COR-L47 (cell line): Measurements from ENCODE around the gene CRYGN.

Experiments used
- DNase-seq: peaks from one replicate; lab custom pipeline; 2025; lab: John Stamatoyannopoulos, UW

Gene CRYGN

GRCh38 chr7:151391358-151391730 is 48.6 kb downstream of the CRYGN start:
- DNase-seq, result no peak

DNA sequence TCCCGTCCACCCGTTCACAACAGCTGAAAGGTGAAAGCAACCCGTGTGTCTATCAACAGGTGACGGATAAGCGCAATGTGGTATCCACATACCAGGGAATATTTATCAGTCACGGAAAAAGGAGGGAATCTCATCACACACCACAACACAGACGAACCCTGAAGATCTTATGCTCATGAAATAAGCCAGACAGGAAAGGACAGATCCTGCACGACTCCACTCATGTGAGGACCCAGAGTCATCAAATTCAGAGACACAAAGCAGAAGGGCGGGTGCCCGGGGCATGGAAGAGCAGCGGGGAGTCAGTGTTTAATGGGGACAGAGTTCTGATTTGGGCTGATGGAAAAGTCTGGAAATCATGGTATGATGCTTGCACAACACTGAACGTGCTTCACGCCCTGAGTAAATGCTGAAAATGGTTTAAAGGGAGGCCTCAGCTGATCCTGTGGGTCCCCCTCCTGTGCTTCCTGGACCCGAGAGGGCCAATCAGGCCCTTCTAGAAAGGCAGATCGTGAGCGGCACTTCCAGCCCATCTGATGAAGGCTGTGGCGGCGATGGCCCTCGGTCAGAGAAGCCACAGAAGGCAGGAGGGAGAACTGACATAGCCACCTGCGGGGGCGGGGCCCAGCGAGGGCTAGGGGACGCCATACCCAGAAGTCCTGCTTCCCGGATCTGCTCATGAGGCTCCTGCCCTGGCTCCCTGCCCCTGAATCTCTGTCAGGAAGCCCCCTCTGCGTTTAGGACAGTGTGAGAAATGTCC is 49.2 kb downstream of the CRYGN start:
- no peak for DNase-seq

- no peak for DNase-seq
These were observed 50.0 kb downstream of the CRYGN start for GRCh38 chr7:151389768-151390597.

DNA sequence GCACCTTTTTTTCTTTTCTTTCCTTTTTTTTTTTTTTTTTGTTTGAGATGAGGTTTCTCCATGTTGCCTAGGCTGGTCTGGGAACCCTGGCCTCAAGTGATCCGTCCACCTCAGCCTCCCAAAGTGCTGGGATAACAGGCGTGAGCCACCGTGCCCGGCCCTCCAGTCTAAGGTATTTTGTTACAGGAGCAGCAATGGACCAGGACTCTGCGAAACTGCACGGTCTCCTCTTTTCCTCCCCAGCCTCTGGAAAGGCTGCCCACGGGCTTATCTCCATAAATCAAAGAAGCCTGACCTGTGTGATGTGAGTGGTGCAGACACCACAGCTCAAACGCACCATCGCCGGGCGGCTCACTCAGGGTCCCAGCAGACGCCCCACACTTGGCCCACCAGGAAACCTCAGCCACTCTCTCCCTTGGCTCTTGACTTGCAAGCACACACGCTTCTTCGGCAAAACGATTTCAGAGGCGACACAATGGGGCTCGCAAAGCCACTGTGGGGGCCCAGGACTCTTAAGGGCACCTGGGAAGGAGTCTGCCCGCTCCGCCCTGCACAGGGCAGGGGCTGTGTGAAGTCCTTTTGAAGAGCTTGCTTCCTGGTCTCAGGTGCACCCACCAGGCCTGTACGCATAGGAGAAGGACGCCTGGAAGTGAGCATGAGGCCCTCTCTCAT is 50.7 kb downstream of the CRYGN start:
- no peak for DNase-seq

- no peak for DNase-seq
These were observed 51.5 kb downstream of the CRYGN start for GRCh38 chr7:151388430-151388829.

DNA sequence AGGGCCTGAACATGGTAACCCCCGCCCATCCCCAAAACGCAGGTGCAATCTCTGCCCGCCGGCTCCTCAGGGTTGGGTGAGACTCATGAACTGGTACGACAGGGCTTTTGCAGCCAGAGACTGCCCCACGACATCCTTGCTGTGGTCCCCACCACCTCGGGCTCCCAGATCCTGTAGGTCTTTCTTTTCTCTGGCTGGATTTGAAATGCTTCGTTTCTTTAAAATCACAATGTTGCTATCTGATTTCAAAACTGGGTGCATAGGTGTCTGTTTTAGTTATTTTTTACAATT is 52.0 kb downstream of the CRYGN start:
- no peak for DNase-seq

DNA sequence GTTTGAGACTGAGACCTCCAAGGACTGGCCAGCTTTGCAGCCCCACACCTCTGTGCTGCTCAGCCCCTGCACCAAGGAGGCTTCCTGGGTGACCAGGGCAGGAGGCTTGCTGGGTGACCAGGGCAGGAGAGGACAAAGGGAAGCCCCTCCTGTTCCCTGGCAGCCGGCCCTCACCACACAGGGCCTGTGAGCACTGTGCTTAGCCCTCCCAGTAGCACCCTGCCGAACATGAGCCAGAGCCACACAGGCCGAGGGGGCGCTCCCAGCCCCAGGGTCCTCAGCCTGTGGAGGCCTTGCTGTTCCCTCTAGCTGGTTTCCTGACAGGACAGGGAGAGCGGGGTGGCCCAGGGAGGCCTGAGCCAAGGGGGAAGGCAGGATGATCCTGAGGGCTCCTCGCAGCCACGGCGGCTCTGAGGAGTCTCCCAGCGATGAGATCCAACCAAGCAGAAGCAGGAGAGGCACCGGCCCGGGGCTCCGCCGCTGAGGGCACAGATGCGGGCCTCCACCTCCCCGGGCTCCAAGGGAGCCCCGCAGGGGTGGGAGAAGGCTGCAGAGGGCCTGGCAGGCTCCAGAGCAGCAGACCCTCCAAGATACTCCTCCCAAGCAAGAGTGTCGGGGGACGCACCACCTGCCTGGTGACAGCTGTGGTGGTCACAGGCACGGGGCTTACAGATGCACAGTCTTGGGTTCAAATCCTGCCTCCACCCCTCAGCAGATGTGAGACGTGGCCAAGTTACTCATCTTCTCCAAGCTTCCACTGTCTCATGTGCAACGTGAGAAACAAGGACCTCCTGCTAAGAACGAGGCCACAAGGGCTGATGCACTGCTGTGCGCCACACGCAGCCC is 52.6 kb downstream of the CRYGN start:
- no peak for DNase-seq

- DNase-seq, result no peak
These were observed 53.4 kb downstream of the CRYGN start for GRCh38 chr7:151386301-151387160.

GRCh38 chr7:151385626-151386300 is 54.2 kb downstream of the CRYGN start:
- no peak for DNase-seq

- DNase-seq, result no peak
These were observed 54.9 kb downstream of the CRYGN start for GRCh38 chr7:151384776-151385625.

DNA sequence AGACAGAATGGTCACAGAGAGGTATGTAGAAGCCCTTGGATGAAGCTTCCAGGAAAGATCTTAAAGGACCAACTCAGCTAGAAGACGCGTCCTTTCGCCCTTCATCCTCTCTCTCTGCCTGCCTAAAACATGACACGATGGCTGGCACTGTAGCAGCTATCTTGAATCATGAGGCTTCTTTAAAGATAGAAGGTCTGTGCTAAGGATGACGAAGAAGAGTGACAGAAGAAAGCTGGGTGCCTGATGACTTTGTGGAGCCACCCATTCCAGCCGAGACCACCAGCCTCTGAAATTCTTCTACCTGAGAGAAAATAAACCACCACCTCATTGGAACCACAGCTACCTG is 55.6 kb downstream of the CRYGN start:
- DNase-seq, result no peak

- DNase-seq, result no peak
These were observed 56.1 kb downstream of the CRYGN start for GRCh38 chr7:151383638-151384351.

DNA sequence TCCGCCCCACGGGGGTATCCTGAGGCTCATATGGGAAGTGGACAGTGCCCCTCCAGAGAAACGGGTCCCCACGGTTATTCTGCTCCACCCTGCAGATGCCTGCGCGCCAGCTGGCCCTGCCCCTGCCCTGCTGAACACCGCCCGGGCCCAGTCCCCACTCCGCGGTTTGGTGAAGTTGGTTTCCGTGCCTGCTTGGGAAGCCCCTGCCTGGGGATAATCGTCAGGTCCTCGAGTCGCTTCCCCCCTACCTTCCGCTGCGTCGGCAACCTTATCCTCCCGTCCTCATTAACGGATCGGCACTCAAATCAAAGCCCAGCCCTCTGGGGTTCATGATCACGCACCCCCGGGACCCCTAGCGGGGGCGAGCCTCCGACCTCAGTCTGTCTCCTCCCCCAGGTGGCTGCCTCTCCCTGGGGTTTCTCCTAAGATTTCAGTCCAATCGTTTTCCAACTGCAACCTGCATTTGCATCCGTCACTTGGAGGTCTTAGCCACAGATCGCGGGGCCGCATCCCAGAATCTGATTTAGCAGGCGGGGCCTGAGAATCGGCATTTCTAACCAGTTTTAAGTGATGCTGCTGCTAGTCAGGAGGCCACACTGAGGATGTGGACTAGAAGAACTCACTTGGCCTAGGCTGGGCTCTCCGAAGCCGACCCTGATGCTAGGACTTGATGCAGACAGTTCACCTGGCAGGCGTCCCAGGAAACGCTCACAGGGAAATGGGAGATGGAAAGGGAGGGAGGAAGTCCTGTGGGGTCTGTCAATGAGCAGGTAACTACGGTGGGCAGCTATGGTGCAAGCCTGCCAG is 57.7 kb downstream of the CRYGN start:
- DNase-seq, result no peak

- DNase-seq, result peak; percentile 68
These were observed 58.4 kb downstream of the CRYGN start for GRCh38 chr7:151381348-151382078.

- no peak for DNase-seq
These were observed 58.9 kb downstream of the CRYGN start for GRCh38 chr7:151381098-151381347.

DNA sequence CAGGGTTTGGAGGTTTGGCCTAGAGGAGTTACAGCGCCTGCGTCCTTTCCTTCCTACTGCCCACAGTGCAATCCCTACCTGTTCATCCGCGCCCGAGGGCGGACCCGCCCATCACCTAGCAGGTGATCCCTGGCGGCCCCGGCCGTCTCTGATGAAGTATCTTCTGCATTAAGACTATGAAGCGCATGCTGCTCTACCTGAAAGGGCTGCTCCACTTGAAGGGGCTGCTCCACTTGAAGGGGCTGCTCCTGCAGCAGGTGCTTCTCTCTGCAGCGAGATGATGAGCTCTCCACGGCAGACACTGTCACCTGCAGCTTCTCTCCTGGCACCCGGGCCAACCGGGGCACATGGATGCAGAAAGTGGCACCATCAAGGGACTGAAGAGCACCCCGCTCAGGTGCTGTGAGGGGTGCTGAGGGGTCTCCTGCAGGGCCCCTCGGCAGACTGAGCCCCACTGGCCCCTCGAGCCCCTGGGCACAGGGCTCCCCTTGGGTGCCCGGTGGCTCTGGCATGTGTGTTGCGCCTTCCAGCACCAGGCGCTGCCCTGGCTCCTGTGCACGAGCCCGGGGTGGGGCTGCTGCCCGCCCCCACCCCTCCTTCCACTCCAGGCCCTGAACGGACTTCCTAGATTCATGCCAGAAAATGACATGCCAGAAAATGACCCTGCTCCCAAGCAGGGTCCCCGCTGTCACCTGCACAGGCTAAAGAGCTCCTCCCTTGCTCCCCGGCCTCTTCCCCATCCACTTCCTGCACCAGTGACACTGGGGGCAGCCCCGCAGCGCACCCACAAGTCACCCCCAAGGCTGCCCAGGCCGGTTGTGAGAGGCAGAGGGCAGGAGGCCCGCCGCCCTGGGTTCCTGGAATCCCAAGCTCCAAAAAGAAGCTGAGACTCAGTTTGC is 59.5 kb downstream of the CRYGN start:
- no peak for DNase-seq
